ENCODE results near the gene CERCAM. TPM values are rescaled to one million over a fixed set of nuclear protein-coding genes. Genes with fewer than 3 reads are reported as not detected.

CERCAM gene
- polyA plus RNA-seq, 1 donor (not counting 4 experiments of a cell fraction or from before 2014, with no cell fraction given): 15.9 TPM

DNA sequence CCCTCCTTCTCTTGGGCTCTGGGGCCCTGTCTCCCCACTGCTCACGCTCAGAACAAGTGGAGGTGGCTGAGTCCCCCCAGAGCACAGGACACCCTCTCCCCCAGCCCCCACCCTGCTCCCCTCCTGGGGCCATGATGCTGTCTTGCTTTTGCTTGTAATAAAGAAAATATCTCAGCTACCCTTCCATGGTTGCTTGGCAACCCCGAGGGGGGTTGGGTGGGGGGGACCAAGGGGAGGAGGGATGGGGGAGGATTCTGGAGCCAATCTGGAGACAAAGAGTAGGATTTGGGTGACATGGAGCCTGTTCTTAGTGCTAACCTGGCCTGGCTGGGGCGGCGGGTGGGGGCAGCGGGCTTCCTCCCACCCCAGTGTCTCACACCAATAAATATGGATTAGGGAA is 16.1 kb upstream of the CERCAM start:
- no peak for FAIRE-seq
- dilution Hi-C loops (cut with MboI; ENCODE audit: extremely low pct_ligation_motif_present, low sequenced_read_pairs): no loop called here
- H4K20me1 ChIP-seq (ENCODE audit: control insufficient read depth, extremely low read depth, insufficient read depth, low read length): no peaks in the 10 kb centered on the region
- peaks cover 10% of the 10 kb centered on the region for H3K27me3 ChIP-seq (ENCODE audit: control insufficient read depth, extremely low read depth, insufficient read depth, low read length)
- H3K4me1 ChIP-seq (ENCODE audit: control insufficient read depth, extremely low read depth, insufficient read depth, low read length): no peaks in the 10 kb centered on the region
- H2AFZ ChIP-seq (ENCODE audit: control insufficient read depth, low read length): no peak overlapping the region
- H3K9ac ChIP-seq (ENCODE audit: control insufficient read depth, extremely low read depth, insufficient read depth, low read length): no peak overlapping the region
- TF ChIP-seq EZH2 (IDR thresholded peaks at IDR 0.05; ENCODE audit: low read length): no peak
- TF ChIP-seq, protein P1, sequence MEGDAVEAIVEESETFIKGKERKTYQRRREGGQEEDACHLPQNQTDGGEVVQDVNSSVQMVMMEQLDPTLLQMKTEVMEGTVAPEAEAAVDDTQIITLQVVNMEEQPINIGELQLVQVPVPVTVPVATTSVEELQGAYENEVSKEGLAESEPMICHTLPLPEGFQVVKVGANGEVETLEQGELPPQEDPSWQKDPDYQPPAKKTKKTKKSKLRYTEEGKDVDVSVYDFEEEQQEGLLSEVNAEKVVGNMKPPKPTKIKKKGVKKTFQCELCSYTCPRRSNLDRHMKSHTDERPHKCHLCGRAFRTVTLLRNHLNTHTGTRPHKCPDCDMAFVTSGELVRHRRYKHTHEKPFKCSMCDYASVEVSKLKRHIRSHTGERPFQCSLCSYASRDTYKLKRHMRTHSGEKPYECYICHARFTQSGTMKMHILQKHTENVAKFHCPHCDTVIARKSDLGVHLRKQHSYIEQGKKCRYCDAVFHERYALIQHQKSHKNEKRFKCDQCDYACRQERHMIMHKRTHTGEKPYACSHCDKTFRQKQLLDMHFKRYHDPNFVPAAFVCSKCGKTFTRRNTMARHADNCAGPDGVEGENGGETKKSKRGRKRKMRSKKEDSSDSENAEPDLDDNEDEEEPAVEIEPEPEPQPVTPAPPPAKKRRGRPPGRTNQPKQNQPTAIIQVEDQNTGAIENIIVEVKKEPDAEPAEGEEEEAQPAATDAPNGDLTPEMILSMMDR (optimal IDR thresholded peaks at IDR 0.05 in 1 of 3, IDR thresholded peaks at IDR 0.05 in 1 of 3, conservative IDR thresholded peaks at IDR 0.05 in 1 of 3; ENCODE audit: extremely low read depth in 1 of 3, insufficient read depth in 2 of 3, low read length in 3 of 3): no peak
- H3K4me2 ChIP-seq (ENCODE audit: control insufficient read depth, extremely low read depth, insufficient read depth, low read depth, low read length): no peak overlapping the region
- H3K36me3 ChIP-seq (ENCODE audit: control insufficient read depth in 2 of 2, extremely low read depth in 1 of 2, insufficient read depth in 2 of 2, low read length in 2 of 2): no peaks in the 10 kb centered on the region
- H3K9me1 ChIP-seq (ENCODE audit: control insufficient read depth, extremely low read depth, insufficient read depth, low read length): no peaks in the 10 kb centered on the region
- no peaks in the 10 kb centered on the region for H3K79me2 ChIP-seq (ENCODE audit: control insufficient read depth, insufficient read depth, low read length)
- no peak overlapping the region for H3K4me3 ChIP-seq (ENCODE audit: control insufficient read depth in 2 of 3, extremely low read depth in 1 of 3, insufficient read depth in 2 of 3, low read depth in 1 of 3, low read length in 3 of 3)
- H3K9me3 ChIP-seq (ENCODE audit: control insufficient read depth, low read depth, low read length): no peaks in the 10 kb centered on the region
- no peak for DNase-seq (ENCODE audit: low read depth, low spot score)
- no peak overlapping the region for H3K27ac ChIP-seq (ENCODE audit: control insufficient read depth, insufficient read depth, low read length)

DNA sequence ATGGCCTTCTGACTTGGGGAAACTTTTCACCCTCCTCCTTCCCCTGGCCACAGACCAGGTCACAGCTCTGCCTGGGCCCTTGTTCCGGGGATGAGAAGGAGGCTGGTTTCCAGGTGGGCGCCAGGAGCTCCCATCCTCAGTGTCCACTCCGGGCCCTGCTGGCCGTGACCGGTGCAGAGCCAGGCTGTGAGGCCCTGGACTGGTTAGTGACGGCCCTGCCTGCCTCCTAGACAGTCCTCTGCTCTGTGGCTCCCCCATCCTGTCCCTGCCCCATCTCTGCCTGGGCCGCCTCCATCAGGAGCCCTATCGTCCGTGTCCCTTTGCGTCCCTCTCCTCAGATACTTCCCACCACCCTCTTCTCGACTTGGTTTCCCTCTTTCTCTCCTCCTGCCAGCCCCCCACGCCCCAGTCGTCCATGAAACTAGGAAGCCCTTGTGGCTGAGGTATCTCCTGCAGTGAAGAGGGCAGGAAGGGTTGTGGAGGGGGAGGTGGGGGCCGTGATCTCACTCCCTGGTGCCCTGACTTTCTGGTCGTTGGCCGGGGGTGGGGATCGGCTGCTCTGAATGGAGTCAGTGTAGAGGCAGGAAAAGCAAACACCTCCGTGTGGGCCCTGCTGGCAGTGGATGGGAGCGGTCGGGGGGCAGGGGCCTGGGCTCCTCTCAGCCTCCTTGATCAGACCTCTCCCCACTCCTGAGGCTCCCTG is 15.4 kb upstream of the CERCAM start:
- dilution Hi-C loops (cut with MboI; ENCODE audit: extremely low pct_ligation_motif_present, low sequenced_read_pairs): no loop called here
- no peaks in the 10 kb centered on the region for H4K20me1 ChIP-seq (ENCODE audit: control insufficient read depth, extremely low read depth, insufficient read depth, low read length)

More for the DNA sequence above, 15.4 kb upstream of the CERCAM start:
- DNase-seq (ENCODE audit: low read depth, low spot score): no peak
- Histone ChIP-seq H3K27me3 (ENCODE audit: control insufficient read depth, extremely low read depth, insufficient read depth, low read length) (peaks cover 16% of the 10 kb centered on the region), H3K9me1 (ENCODE audit: control insufficient read depth, extremely low read depth, insufficient read depth, low read length) (no peaks in the 10 kb centered on the region), H3K4me3 (ENCODE audit: control insufficient read depth in 2 of 3, extremely low read depth in 1 of 3, insufficient read depth in 2 of 3, low read depth in 1 of 3, low read length in 3 of 3) (no peak overlapping the region), H2AFZ (ENCODE audit: control insufficient read depth, low read length) (no peak overlapping the region), H3K36me3 (ENCODE audit: control insufficient read depth in 2 of 2, extremely low read depth in 1 of 2, insufficient read depth in 2 of 2, low read length in 2 of 2) (no peaks in the 10 kb centered on the region), H3K4me1 (ENCODE audit: control insufficient read depth, extremely low read depth, insufficient read depth, low read length) (no peaks in the 10 kb centered on the region), H3K27ac (ENCODE audit: control insufficient read depth, insufficient read depth, low read length) (no peak overlapping the region), H3K9ac (ENCODE audit: control insufficient read depth, extremely low read depth, insufficient read depth, low read length) (no peak overlapping the region), H3K4me2 (ENCODE audit: control insufficient read depth, extremely low read depth, insufficient read depth, low read depth, low read length) (no peak overlapping the region), H3K79me2 (ENCODE audit: control insufficient read depth, insufficient read depth, low read length) (no peaks in the 10 kb centered on the region), H3K9me3 (ENCODE audit: control insufficient read depth, low read depth, low read length) (no peaks in the 10 kb centered on the region)
- TF ChIP-seq EZH2 (IDR thresholded peaks at IDR 0.05; ENCODE audit: low read length): no peak
- TF ChIP-seq, protein P1 (optimal IDR thresholded peaks at IDR 0.05 in 1 of 3, IDR thresholded peaks at IDR 0.05 in 1 of 3, conservative IDR thresholded peaks at IDR 0.05 in 1 of 3; ENCODE audit: extremely low read depth in 1 of 3, insufficient read depth in 2 of 3, low read length in 3 of 3): no peak
- FAIRE-seq: no peak

Data from keratinocyte (primary cell).